NCI-H146 treated with DMSO at 0.1 percent for 48 hours (cell line): ENCODE results near the gene LEF1.

ENCODE experiments used
- DNase-seq: peaks from one replicate; lab custom pipeline; 2025; ENCODE audit not compliant: unreplicated experiment; lab: John Stamatoyannopoulos, UW

The LEF1 gene

DNA sequence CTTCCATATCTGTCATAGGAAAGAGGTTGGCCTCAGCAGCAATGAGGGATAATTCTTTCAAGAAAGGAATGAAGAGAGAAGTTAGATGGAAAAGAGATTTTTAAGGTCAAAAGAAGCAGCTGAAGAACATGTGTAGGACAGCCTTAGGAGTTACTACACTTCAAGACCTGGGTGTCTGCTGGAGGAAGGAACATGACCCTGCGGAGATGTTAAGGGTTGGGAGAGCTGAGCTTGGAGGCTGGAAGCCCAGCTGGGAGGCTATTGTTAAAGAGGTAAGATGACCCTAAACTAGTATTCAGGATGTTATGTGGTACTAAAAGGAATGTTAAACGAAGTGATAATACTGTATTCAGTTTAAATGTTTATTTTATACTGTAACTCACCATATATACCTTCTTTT lies 164.1 kb downstream of the LEF1 start:
- no peak for DNase-seq

- no peak for DNase-seq
These were observed 164.7 kb downstream of the LEF1 start for GRCh38 chr4:108003982-108004515.

DNA sequence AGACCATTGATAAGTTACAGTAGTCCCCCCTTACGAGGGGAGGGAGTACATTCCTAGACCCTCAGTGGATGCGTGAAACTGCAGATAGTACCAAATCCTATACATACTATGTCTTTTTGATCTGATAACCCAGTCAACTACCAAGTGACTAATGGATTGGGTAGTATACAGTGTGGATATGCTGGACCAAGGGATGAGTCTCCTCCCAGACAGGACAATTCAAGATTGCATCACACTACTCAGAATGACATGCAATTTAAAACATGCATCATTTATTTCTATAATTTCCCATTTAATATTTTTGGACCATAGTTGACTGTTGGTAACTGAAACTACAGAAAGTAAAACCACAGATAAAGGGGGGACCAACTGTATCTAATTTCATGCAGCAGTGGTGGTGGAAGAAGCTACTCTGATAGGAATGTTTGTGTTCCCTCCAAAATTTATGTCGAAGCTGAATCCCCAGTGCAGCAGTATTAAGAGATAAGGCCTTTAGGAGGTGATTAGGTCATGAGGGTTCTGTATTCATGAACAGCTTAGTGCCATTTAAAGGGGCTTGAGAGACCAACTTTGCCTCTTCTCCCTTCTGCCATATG lies 167.1 kb downstream of the LEF1 start:
- DNase-seq = no peak

- no peak for DNase-seq
These were observed 168.7 kb downstream of the LEF1 start for GRCh38 chr4:107999932-108000539.

- DNase-seq = no peak
These were observed 170.9 kb downstream of the LEF1 start for GRCh38 chr4:107997794-107998193.
